ENCODE results near the gene CALY.

GRCh38 chr10:133292919-133293809, 43.5 kb downstream of the CALY start:
- TF ChIP-seq, protein P1, sequence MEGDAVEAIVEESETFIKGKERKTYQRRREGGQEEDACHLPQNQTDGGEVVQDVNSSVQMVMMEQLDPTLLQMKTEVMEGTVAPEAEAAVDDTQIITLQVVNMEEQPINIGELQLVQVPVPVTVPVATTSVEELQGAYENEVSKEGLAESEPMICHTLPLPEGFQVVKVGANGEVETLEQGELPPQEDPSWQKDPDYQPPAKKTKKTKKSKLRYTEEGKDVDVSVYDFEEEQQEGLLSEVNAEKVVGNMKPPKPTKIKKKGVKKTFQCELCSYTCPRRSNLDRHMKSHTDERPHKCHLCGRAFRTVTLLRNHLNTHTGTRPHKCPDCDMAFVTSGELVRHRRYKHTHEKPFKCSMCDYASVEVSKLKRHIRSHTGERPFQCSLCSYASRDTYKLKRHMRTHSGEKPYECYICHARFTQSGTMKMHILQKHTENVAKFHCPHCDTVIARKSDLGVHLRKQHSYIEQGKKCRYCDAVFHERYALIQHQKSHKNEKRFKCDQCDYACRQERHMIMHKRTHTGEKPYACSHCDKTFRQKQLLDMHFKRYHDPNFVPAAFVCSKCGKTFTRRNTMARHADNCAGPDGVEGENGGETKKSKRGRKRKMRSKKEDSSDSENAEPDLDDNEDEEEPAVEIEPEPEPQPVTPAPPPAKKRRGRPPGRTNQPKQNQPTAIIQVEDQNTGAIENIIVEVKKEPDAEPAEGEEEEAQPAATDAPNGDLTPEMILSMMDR (IDR thresholded peaks at IDR 0.05; ENCODE audit: insufficient read depth, low read length, poor library complexity, severe bottlenecking) = no peak
- no peak for TF ChIP-seq EZH2phosphoT487 (conservative IDR thresholded peaks at IDR 0.05; ENCODE audit: low read length)
